ENCODE results near the gene FLNA. TPM values are rescaled to one million over a fixed set of nuclear protein-coding genes. Genes with fewer than 3 reads are reported as not detected.

The FLNA gene
- polyA plus RNA-seq, 2 of the 4 experiments (the other 2 are of a cell fraction), result 303 to 1,116 TPM

GRCh38 chrX:154363706-154364439 is 10.6 kb downstream of the FLNA start (continued):
- TF ChIP-seq POLR2AphosphoS2 (conservative IDR thresholded peaks at IDR 0.05; ENCODE audit: low read length), result no peak
- no peak for TF ChIP-seq HOXB13 (CRISPR knock-in tag; IDR thresholded peaks at IDR 0.05; ENCODE audit: low read depth)
- TF ChIP-seq HEYL (CRISPR knock-in tag; IDR thresholded peaks at IDR 0.05), result no peak

GRCh38 chrX:154362085-154362742 is 12.2 kb downstream of the FLNA start:
- Histone ChIP-seq H3K4me1 (peaks cover 72% of the 10 kb centered on the region), H3K27ac (no peak overlapping the region), H3K9me3 (no peaks in the 10 kb centered on the region), H3K4me2 (0 out of 3 replicates have a peak overlapping the region, but pooled peaks have one; percentile 10), H3K4me3 (no peak overlapping the region)
- TF ChIP-seq RAD21 (conservative IDR thresholded peaks at IDR 0.05 in 1 of 2, IDR thresholded peaks at IDR 0.05 in 1 of 2) (no peak), FOSB (CRISPR knock-in tag; IDR thresholded peaks at IDR 0.05) (no peak), CTCF (IDR thresholded peaks at IDR 0.05) (no peak), HOXB5 (CRISPR knock-in tag; IDR thresholded peaks at IDR 0.05) (no peak), ELK1 (IDR thresholded peaks at IDR 0.05; ENCODE audit: low read depth, low read length) (no peak), RARB (CRISPR knock-in tag; IDR thresholded peaks at IDR 0.05) (no peak), HDAC2 (IDR thresholded peaks at IDR 0.05) (no peak), ZFP36 (IDR thresholded peaks at IDR 0.05; ENCODE audit: borderline replicate concordance, partially characterized antibody) (no peak), EHF (CRISPR knock-in tag; IDR thresholded peaks at IDR 0.05) (no peak), CHD2 (IDR thresholded peaks at IDR 0.05; ENCODE audit: low read length, partially characterized antibody) (no peak), USF2 (IDR thresholded peaks at IDR 0.05) (no peak)
- ChIA-PET POLR2A (no interaction called here), CTCF (interaction anchor here (1.2 to 2.7 kb wide), 2 partner anchors 11 to 17 kb away, joined by 8 to 19 read pairs; partner anchors contain the start of genes EMD and FLNA)
- 90% methylated on average over 21 of the region's 30 CpGs for WGBS (ENCODE audit: missing lambda C conversion rate)
- no peak for FAIRE-seq
- DNase-seq (ENCODE audit: low read depth in 1 of 2, low spot score in 1 of 2), result no peak
- ATAC-seq, result no peak

- peaks cover 59% of the 10 kb centered on the region for H3K4me1 ChIP-seq
- TF ChIP-seq KDM1A (IDR thresholded peaks at IDR 0.05; ENCODE audit: low read depth) (no peak), HEYL (CRISPR knock-in tag; IDR thresholded peaks at IDR 0.05) (no peak), FOSB (CRISPR knock-in tag; IDR thresholded peaks at IDR 0.05) (no peak), RAD21 (conservative IDR thresholded peaks at IDR 0.05 in 1 of 2, IDR thresholded peaks at IDR 0.05 in 1 of 2) (no peak), E2F6 (IDR thresholded peaks at IDR 0.05; ENCODE audit: borderline replicate concordance, low read depth) (no peak), ZSCAN20 (CRISPR knock-in tag; IDR thresholded peaks at IDR 0.05) (no peak), GATA3 (IDR thresholded peaks at IDR 0.05; ENCODE audit: borderline replicate concordance) (no peak), NR3C1 (IDR thresholded peaks at IDR 0.05) (no peak), MAZ (IDR thresholded peaks at IDR 0.05; ENCODE audit: borderline replicate concordance, low read depth, low read length) (no peak), CEBPB (IDR thresholded peaks at IDR 0.05) (no peak), CHD2 (IDR thresholded peaks at IDR 0.05; ENCODE audit: low read length, partially characterized antibody) (no peak), BHLHE40 (IDR thresholded peaks at IDR 0.05; ENCODE audit: low read depth, low read length) (no peak)
- ChIA-PET CTCF (interaction anchor here (0.7 to 1.0 kb wide), 2 partner anchors 13 to 14 kb away, joined by 3 to 5 read pairs; no protein-coding TSS in a partner anchor), POLR2A (no interaction called here)
- 0 out of 6 replicates have a peak overlapping the region, but pooled peaks of 1 of the 2 experiments have one; percentile 18 for H3K27ac ChIP-seq
- no peak overlapping the region for H3K4me3 ChIP-seq
- no peak for FAIRE-seq
- no peaks in the 10 kb centered on the region for H3K9me3 ChIP-seq
- DNase-seq (ENCODE audit: low read depth in 1 of 2, low spot score in 1 of 2), result no peak
- 89% methylated on average over 12 of the region's 34 CpGs for WGBS (ENCODE audit: missing lambda C conversion rate)
- no peak overlapping the region; the same call in 2 of the 3 replicates for H3K4me2 ChIP-seq
- ATAC-seq, result no peak
These were observed 14.2 kb downstream of the FLNA start for GRCh38 chrX:154360155-154360713.

Measured in A549 (cell line).